ENCODE measurements around the gene SUPT16H.

GRCh38 chr14:21415329-21415728 lies 31.5 kb upstream of the SUPT16H start:
- TF ChIP-seq CTCF (IDR thresholded peaks at IDR 0.05): no peak
- TF ChIP-seq EZH2 (IDR thresholded peaks at IDR 0.05; ENCODE audit: borderline replicate concordance, insufficient read depth, low read depth, low read length, poor library complexity, severe bottlenecking): no peak
